Neural crest cell (in vitro differentiated cells): Measurements from ENCODE around the gene ARHGAP26. TPM values are rescaled to one million over a fixed set of nuclear protein-coding genes. Genes with fewer than 3 reads are reported as not detected.

ENCODE experiments used
- DNase-seq: peaks from one replicate; pipeline ENCODE4 v3.0.0; 2021; ENCODE audit warnings: low read depth, mixed read lengths, low spot score
- H3K27ac Mint-ChIP-seq: one replicate; pipeline ENCODE4 v1.8.0; 2021; ENCODE audit warnings: mild to moderate bottlenecking, mixed read lengths; ENCODE audit not compliant: unreplicated experiment
- H3K27me3 Mint-ChIP-seq: 2 replicates; pipeline ENCODE4 v1.8.0; 2021; ENCODE audit warnings: low read depth, mild to moderate bottlenecking, mixed read lengths
- H3K36me3 Mint-ChIP-seq: 2 replicates; pipeline ENCODE4 v1.8.0; 2021; ENCODE audit warnings: low read depth, mild to moderate bottlenecking, mixed read lengths
- H3K4me1 Mint-ChIP-seq: 2 replicates; pipeline ENCODE4 v1.8.0; 2021; ENCODE audit warnings: mixed read lengths
- H3K4me3 Mint-ChIP-seq: one replicate; pipeline ENCODE4 v1.8.0; 2021; ENCODE audit warnings: mild to moderate bottlenecking, mixed read lengths
- H3K9me3 Mint-ChIP-seq: 2 replicates; pipeline ENCODE4 v1.8.0; 2021; ENCODE audit warnings: mixed read lengths
- CTCF ChIP-seq: fragments of 200-600 bp; sonication (generic); conservative IDR thresholded peaks from 2 replicates; pipeline ENCODE4 v1.5.0; 2021; ENCODE audit warnings: antibody characterized with exemption, mild to moderate bottlenecking
- total RNA-seq: library from RNA; stranded (reverse); gene quantifications from 2 replicates; pipeline ENCODE4 v1.2.1, GENCODE V29; 2021

The ARHGAP26 gene
- total RNA-seq, 1 donor from 2014 or later = 5.5 TPM

DNA sequence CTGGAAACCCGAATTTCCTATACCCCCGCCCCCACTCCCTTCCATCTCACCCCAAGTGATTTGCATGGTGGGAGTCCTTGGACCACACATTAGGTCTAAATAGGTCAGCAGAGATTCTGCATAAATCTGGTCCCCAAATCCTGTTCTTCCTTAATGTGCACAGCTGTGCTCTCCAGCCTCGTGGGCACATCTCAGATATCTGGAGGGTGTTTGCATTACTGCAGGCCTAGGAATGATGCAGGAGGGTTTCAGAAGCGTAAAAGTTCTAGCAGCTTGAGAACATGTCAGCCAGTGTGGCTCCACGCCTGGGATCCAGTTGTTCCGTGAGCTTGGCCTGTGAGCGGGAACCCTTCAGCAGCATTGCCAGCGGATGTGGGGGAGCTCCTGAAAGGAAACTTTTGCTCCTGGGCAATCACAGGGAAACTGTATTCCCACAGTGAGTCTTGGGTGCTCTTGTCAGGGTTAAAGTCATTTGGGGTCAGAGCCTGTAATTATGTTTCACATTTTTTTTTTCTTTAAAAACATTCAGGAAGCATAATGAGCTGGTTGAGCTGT, 12.9 kb downstream of the ARHGAP26 start:
- no peaks in the 10 kb centered on the region for H3K9me3 Mint-ChIP-seq
- no peak overlapping the region for H3K27ac Mint-ChIP-seq
- no peaks in the 10 kb centered on the region for H3K36me3 Mint-ChIP-seq
- H3K4me1 Mint-ChIP-seq = peaks cover 23% of the 10 kb centered on the region
- TF ChIP-seq CTCF = no peak
- no peak for DNase-seq
- H3K27me3 Mint-ChIP-seq = no peaks in the 10 kb centered on the region
- no peak overlapping the region for H3K4me3 Mint-ChIP-seq

DNA sequence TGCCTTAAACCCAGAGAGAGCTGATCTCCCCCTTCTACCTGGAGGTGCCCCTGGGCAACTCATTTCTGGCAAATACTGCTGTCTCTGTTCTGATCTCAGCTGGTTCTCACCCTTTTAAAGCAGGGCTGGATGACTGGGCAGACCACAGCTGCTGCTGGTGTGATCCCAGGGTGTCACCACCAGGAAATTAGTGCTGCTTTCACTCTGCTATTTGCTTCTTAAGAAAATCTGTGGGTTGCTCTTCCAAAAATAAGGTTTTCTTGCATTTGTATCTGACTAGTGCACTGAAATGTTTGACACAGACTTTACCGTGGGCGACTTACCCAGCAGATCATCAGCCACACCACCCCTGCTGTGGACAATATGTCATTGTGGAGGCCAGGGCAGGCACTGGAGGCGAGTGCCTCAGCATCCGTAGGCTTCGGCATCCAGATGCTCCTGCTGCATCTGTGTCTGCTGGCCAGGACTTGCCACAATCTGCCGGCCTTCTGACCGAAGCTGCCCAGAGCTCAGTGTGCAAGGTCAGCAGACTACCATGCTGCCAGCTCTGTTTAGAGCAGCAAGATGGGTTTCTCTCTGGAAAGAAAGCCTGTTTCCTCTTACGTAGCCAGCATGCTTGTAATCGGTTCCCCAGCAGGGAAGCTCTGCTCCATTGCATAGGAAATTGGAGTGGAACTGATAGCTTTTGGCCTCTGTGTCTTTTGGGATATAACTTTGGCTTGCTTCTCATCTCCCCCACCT, 13.6 kb downstream of the ARHGAP26 start:
- Mint-ChIP-seq H3K27ac (no peak overlapping the region), H3K4me1 (peaks cover 23% of the 10 kb centered on the region), H3K36me3 (no peaks in the 10 kb centered on the region), H3K9me3 (no peaks in the 10 kb centered on the region), H3K4me3 (no peak overlapping the region), H3K27me3 (no peaks in the 10 kb centered on the region)
- DNase-seq = no peak
- no peak for TF ChIP-seq CTCF

DNA sequence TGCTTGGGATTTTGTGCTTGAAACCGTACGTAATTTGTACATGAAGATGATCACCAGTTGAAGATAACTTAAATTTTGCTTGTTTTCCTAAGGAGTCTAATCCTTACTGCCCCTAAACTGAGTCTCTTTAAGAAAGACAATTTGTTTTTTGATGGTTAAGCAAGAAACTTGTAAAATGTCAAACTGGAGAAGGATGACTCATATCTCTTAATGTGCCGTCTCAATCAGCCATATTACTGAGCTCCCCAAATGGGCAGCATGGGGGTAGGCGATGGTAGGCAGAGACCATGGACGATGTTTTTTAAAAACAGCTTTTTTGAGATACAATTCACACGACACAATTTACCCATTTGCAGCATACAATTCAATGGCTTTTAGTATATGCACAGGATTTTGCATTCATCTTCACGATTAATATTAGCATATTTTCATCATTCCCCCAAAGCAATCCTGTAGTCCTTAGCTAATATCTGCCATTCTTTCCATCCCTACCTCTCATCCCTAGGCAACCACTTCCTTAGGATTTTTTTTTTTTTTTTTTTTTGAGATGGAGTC, 14.3 kb downstream of the ARHGAP26 start:
- Mint-ChIP-seq H3K27ac (no peak overlapping the region), H3K36me3 (no peaks in the 10 kb centered on the region), H3K9me3 (no peaks in the 10 kb centered on the region), H3K4me1 (peaks cover 23% of the 10 kb centered on the region), H3K27me3 (no peaks in the 10 kb centered on the region), H3K4me3 (no peak overlapping the region)
- no peak for TF ChIP-seq CTCF
- DNase-seq = no peak

DNA sequence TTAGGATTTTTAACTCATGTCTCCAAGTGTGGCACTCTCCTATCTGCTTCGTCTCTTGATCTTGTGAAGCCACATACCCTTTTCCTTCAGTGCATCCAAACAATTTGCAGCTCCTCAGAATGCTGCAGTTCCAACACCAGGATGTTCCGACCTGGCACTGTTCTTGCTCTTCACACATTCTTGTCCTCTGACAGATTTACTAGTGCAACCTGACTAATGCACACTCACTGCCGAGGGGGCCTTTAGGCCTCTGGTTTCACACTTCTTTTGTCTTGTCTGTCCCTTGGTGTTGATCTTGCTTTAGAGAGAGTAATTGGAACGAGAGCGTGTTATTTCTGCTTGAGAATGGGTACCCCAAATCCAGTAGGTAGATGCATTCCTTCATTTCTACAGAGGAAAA, 15.0 kb downstream of the ARHGAP26 start:
- Mint-ChIP-seq H3K4me1 (peaks cover 23% of the 10 kb centered on the region), H3K9me3 (no peaks in the 10 kb centered on the region), H3K4me3 (no peak overlapping the region), H3K27me3 (no peaks in the 10 kb centered on the region), H3K36me3 (no peaks in the 10 kb centered on the region), H3K27ac (no peak overlapping the region)
- DNase-seq = no peak
- no peak for TF ChIP-seq CTCF

DNA sequence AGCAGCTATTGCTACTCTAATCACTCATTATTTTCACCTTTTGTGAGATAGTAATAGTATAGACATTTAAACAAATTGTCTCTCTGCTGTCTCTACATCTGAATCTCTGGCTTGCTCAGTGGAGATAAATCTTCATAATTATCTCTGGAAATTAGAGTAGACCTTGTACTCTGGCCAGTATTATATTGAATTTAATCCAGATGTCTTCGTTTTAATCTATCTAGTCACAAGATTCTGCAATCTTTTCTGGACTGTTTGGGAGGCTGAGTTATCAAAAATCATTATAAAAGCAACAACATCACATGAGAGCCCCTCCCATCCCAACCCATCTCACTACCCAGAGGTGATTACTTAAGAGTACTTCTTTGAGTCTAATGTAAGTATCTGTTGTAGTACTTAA, 19.0 kb downstream of the ARHGAP26 start:
- no peaks in the 10 kb centered on the region for H3K36me3 Mint-ChIP-seq
- no peaks in the 10 kb centered on the region for H3K9me3 Mint-ChIP-seq
- H3K4me1 Mint-ChIP-seq = peaks cover 16% of the 10 kb centered on the region
- no peak overlapping the region for H3K4me3 Mint-ChIP-seq
- H3K27ac Mint-ChIP-seq = no peak overlapping the region
- no peaks in the 10 kb centered on the region for H3K27me3 Mint-ChIP-seq
- no peak for DNase-seq
- no peak for TF ChIP-seq CTCF
